CD4-positive, alpha-beta T cell (primary cell): ENCODE measurements around the gene OR56B4. TPM values are rescaled to one million over a fixed set of nuclear protein-coding genes. Genes with fewer than 3 reads are reported as not detected.

ENCODE experiments used
- ATAC-seq: fragments of 200-7000 bp; cut with Tn5 transposase; one replicate; pipeline ENCODE4 v1.10.0; 2022; ENCODE audit warnings: mild to moderate bottlenecking; ENCODE audit not compliant: poor library complexity
- CTCF ChIA-PET: fragments of 350-600 bp; sonication (Branson Sonifier 250); formaldehyde crosslinking; loops from one replicate; lab custom pipeline; 2021; ENCODE audit warnings: antibody characterized with exemption, inconsistent platforms; lab: Charles Lee
- POLR2A ChIA-PET: fragments of 350-600 bp; sonication (Branson Sonifier 250); formaldehyde crosslinking; loops from one replicate; lab custom pipeline; 2021; ENCODE audit warnings: antibody characterized with exemption, inconsistent platforms; lab: Charles Lee
- DNase-seq, 14 experiments: peaks; one replicate each; pipeline ENCODE4 v3.0.0-alpha.2; 2013 to 2020; ENCODE audit warnings: mixed read lengths in 2 of 14
- H3K27ac ChIP-seq, 2 donors: one replicate each; pipeline versions ENCODE4 v1.5.1 to v1.7.0; 2013; ENCODE audit warnings: low read length in 2 of 2, low read depth in 1 of 2, mild to moderate bottlenecking in 1 of 2
- H3K27me3 ChIP-seq, 2 experiments: 1 replicate in 1 of 2; 2 replicates in 1 of 2; pipeline versions ENCODE4 v1.6.1 to v1.7.0; 2013; ENCODE audit warnings: low read length in 2 of 2, control low read depth in 1 of 2, mild to moderate bottlenecking in 1 of 2, moderate library complexity in 1 of 2; ENCODE audit not compliant: insufficient read depth in 2 of 2, control insufficient read depth in 1 of 2
- H3K36me3 ChIP-seq: one replicate; pipeline ENCODE4 v1.6.1; 2013; ENCODE audit warnings: low read length, control low read depth; ENCODE audit not compliant: insufficient read depth
- H3K4me1 ChIP-seq: one replicate; pipeline ENCODE4 v1.6.1; 2013; ENCODE audit warnings: low read length, control low read depth; ENCODE audit not compliant: insufficient read depth
- H3K4me3 ChIP-seq: one replicate; pipeline ENCODE4 v1.5.1; 2013; ENCODE audit warnings: mild to moderate bottlenecking, low read length, moderate library complexity
- H3K9me3 ChIP-seq, 2 experiments: 1 replicate in 1 of 2; 2 replicates in 1 of 2; pipeline versions ENCODE4 v1.6.1 to v1.7.0; 2013; ENCODE audit warnings: low read length in 2 of 2, mild to moderate bottlenecking in 2 of 2, control low read depth in 1 of 2, moderate library complexity in 1 of 2; ENCODE audit not compliant: control insufficient read depth in 1 of 2, insufficient read depth in 1 of 2
- H3K27ac Mint-ChIP-seq: one replicate; pipeline ENCODE4 v1.8.0; 2020; ENCODE audit warnings: mixed read lengths
- H3K27me3 Mint-ChIP-seq: one replicate; pipeline ENCODE4 v1.8.0; 2021; ENCODE audit warnings: mixed read lengths
- H3K36me3 Mint-ChIP-seq: one replicate; pipeline ENCODE4 v1.8.0; 2021; ENCODE audit warnings: low read depth, mixed read lengths
- H3K4me1 Mint-ChIP-seq: one replicate; pipeline ENCODE4 v1.8.0; 2021; ENCODE audit warnings: low read depth, mixed read lengths
- H3K4me3 Mint-ChIP-seq: one replicate; pipeline ENCODE4 v1.8.0; 2020; ENCODE audit warnings: mild to moderate bottlenecking, mixed read lengths
- H3K9me3 Mint-ChIP-seq: one replicate; pipeline ENCODE4 v1.8.0; 2020; ENCODE audit warnings: mixed read lengths
- intact Hi-C, 2 experiments: fragments of 100-400 bp; cut with DNase I in 1 of 2; cut with micrococcal nuclease in 1 of 2; formaldehyde crosslinking; loops; one replicate each; pipeline versions ENCODE4 v1.15.1 to v1.9.0; 2023 to 2025; cut with DNase I, micrococcal nuclease
- total RNA-seq, 174 experiments: library from RNA in 2 of 174; stranded (reverse) in 2 of 174; gene quantifications; one replicate each; pipeline ENCODE4 v1.2.3 and lab custom pipeline; 2021 to 2026
- TF ChIP-seq, protein P1 (sequence below): fragments of 200-600 bp; IDR thresholded peaks from one replicate; pipeline ENCODE4 v1.8.0; 2022; ENCODE audit warnings: antibody characterized with exemption, mild to moderate bottlenecking

The OR56B4 gene
- total RNA-seq, 2 experiments from 2014 or later = not detected

DNA sequence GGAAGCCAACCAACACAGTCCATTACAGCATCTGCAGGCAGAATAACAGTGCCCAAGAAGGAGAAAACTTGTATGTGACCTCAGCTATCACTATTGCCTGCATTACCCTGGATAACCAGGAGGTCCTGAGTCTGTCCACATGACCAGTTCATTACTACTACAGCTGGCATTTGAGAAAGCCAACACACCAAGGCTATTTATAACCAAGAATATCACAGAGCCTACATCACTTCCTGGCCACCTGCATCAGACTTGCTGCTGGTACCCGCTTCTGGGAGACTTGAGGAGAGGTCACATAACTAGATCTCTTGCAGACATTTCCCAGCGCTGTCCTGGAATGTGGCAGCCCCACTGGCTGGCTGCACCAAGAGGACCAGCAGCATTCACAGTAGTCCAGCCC is 11.1 kb upstream of the OR56B4 start:
- Mint-ChIP-seq H3K27ac (no peak overlapping the region), H3K36me3 (no peaks in the 10 kb centered on the region)

DNA sequence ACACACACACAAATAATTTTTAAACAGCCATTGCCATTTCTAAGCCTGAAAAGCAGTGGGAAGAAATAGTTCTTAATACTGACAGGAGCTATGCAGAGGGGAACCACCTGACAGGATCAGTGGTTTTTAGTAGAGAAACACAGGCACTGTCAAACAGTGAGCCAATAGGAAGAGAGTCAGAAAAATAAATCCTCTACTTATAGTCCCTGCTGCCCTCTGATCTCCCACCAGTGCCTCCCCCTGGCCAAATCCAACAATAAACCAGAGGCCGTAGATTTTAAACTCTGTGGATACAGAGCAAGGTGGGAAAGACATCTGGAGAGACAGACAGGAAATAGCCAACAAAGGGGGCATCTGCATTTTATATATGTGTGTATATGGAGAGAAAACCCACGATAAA is 7.9 kb upstream of the OR56B4 start:
- Histone ChIP-seq H3K9me3 (no peaks in the 10 kb centered on the region), H3K4me3 (no peak overlapping the region), H3K36me3 (no peaks in the 10 kb centered on the region), H3K4me1 (no peaks in the 10 kb centered on the region), H3K27ac (no peak overlapping the region), H3K27me3 (no peaks in the 10 kb centered on the region)
- TF ChIP-seq, protein P1, sequence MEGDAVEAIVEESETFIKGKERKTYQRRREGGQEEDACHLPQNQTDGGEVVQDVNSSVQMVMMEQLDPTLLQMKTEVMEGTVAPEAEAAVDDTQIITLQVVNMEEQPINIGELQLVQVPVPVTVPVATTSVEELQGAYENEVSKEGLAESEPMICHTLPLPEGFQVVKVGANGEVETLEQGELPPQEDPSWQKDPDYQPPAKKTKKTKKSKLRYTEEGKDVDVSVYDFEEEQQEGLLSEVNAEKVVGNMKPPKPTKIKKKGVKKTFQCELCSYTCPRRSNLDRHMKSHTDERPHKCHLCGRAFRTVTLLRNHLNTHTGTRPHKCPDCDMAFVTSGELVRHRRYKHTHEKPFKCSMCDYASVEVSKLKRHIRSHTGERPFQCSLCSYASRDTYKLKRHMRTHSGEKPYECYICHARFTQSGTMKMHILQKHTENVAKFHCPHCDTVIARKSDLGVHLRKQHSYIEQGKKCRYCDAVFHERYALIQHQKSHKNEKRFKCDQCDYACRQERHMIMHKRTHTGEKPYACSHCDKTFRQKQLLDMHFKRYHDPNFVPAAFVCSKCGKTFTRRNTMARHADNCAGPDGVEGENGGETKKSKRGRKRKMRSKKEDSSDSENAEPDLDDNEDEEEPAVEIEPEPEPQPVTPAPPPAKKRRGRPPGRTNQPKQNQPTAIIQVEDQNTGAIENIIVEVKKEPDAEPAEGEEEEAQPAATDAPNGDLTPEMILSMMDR = no peak
- Mint-ChIP-seq H3K4me3 (no peak overlapping the region), H3K9me3 (no peaks in the 10 kb centered on the region), H3K27ac (no peak overlapping the region), H3K36me3 (no peaks in the 10 kb centered on the region), H3K4me1 (peaks cover under 1% of the 10 kb centered on the region), H3K27me3 (peaks cover 20% of the 10 kb centered on the region)
- DNase-seq = no peak
- intact Hi-C loops = no loop called here
- ATAC-seq = no peak
- ChIA-PET POLR2A (no interaction called here), CTCF (no interaction called here)

More for the DNA sequence above, 11.1 kb upstream of the OR56B4 start:
- Mint-ChIP-seq H3K9me3 (peaks cover 4% of the 10 kb centered on the region), H3K4me1 (peaks cover 7% of the 10 kb centered on the region), H3K4me3 (no peak overlapping the region), H3K27me3 (peaks cover 26% of the 10 kb centered on the region)
- Histone ChIP-seq H3K27me3 (no peaks in the 10 kb centered on the region), H3K4me1 (no peaks in the 10 kb centered on the region), H3K36me3 (no peaks in the 10 kb centered on the region), H3K9me3 (no peaks in the 10 kb centered on the region), H3K27ac (no peak overlapping the region), H3K4me3 (no peak overlapping the region)
- TF ChIP-seq, protein P1 = no peak
- POLR2A ChIA-PET = no interaction called here
- CTCF ChIA-PET = no interaction called here
- intact Hi-C loops = no loop called here
- no peak for DNase-seq
- no peak for ATAC-seq

DNA sequence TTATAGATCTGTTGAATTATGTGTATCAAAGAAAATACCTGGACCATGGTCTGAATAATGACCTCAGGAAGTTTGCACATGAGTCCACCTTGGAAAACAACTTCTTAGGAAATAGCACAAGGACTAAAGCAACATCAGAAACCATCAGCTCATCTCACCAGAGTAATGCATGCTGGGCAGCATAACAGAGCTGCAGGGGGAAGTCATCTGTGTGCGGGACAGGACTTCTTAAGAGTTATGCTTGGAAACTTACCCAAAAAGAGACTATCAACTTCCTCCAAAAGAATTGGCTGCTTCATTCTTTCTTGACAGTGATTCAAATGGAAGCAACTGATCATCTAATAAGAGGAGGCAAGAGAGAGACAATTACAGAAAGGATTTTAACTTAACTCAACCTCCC is 2.5 kb downstream of the OR56B4 start:
- Mint-ChIP-seq H3K4me1 (no peaks in the 10 kb centered on the region), H3K36me3 (no peaks in the 10 kb centered on the region), H3K27me3 (peaks cover 36% of the 10 kb centered on the region), H3K27ac (no peak overlapping the region), H3K4me3 (no peak overlapping the region), H3K9me3 (no peaks in the 10 kb centered on the region)
- POLR2A ChIA-PET = no interaction called here
- TF ChIP-seq, protein P1 = no peak
- no peak for DNase-seq
- Histone ChIP-seq H3K4me1 (no peaks in the 10 kb centered on the region), H3K4me3 (no peak overlapping the region), H3K27ac (no peak overlapping the region), H3K36me3 (no peaks in the 10 kb centered on the region), H3K9me3 (no peaks in the 10 kb centered on the region), H3K27me3 (peaks cover 0 to 8% of the 10 kb centered on the region in 2 experiments)
- intact Hi-C loops = no loop called here
- no peak for ATAC-seq
- CTCF ChIA-PET = no interaction called here
